Stimulated activated CD4-positive, alpha-beta T cell treated with anti-CD3 and anti-CD28 coated beads, Interleukin-12 subunit alpha, Interleukin-12 subunit beta, amount 100 ng/mL, for 4 hours (primary cell): ENCODE results near the gene C1QB.
A peak's percentile ranks its signal among the peaks of the same experiment; 100 is the strongest.
"Not testable (repeated sequence)": the region's sequence is repeated elsewhere in the genome, so short reads cannot be mapped to it uniquely, and the experiment has no call there.

Experiments used
- DNase-seq: peaks from one replicate; pipeline ENCODE4 v3.0.0-alpha.2; 2020

The C1QB gene

GRCh38 chr1:22702296-22703085, 49.5 kb downstream of the C1QB start:
- DNase-seq: no peak

- DNase-seq: peak; percentile 73
Observed at GRCh38 chr1:22704440-22705067, 51.5 kb downstream of the C1QB start.

- no peak for DNase-seq
Observed at GRCh38 chr1:22705586-22705985, 52.5 kb downstream of the C1QB start.

GRCh38 chr1:22706100-22706499, 53.1 kb downstream of the C1QB start:
- not testable (repeated sequence) for DNase-seq

- DNase-seq: no peak
Observed at GRCh38 chr1:22708777-22709176, 55.7 kb downstream of the C1QB start.

GRCh38 chr1:22709227-22709626, 56.2 kb downstream of the C1QB start:
- no peak for DNase-seq

GRCh38 chr1:22709891-22710700, 57.1 kb downstream of the C1QB start:
- peak; percentile 47 for DNase-seq

DNA sequence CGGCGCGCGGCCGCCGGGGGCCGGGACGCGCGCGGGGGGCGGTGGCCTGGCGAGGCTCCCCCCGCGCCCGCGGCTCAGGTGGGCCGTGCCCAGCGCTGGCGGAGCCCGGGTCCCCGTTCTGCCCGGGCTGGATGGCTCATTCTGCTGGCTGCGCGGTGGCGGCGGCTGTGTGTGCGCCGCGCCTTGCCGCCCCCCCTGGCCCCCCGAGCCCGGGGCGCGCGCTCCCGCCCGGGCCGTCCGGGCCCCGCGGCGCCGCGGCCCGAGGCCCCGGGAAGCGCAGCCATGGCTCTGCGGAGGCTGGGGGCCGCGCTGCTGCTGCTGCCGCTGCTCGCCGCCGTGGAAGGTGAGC, 57.6 kb downstream of the C1QB start, which contains the start of gene EPHB2:
Gene EPHB2 (plus strand): TSS at position 139 of the 349 bp plus-strand sequence. CDS start 144 bp downstream, at position 283.
- DNase-seq: peak; percentile 25

DNA sequence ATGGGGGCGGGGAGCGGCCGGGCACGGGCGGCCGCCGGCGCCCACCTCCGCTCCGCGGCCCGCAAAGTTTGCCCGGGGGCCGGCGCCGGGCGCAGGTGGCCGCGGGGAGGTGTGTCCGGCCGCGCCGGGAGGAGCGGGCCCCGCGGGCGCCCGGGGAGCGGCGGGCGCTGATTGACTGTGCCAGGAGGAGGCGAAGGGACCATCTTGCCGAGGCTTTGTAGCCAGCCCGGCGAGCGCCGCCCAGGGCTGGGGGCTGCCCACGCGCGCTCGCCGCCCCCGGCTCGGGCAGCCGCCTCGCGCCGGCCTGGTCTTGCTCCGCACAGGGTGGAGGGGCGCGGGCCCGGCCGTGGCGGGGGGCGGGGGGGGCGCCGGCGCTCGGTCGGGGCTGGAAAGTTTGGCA, 58.0 kb downstream of the C1QB start:
- DNase-seq: no peak
